Dedifferentiated amniotic fluid mesenchymal stem cell (primary cell): Measurements from ENCODE around the gene C22orf23.

Experiments used
- DNase-seq: peaks from one replicate; pipeline ENCODE4 v3.0.0-alpha.2; 2016; ENCODE audit errors: extremely low spot score

The C22orf23 gene

DNA sequence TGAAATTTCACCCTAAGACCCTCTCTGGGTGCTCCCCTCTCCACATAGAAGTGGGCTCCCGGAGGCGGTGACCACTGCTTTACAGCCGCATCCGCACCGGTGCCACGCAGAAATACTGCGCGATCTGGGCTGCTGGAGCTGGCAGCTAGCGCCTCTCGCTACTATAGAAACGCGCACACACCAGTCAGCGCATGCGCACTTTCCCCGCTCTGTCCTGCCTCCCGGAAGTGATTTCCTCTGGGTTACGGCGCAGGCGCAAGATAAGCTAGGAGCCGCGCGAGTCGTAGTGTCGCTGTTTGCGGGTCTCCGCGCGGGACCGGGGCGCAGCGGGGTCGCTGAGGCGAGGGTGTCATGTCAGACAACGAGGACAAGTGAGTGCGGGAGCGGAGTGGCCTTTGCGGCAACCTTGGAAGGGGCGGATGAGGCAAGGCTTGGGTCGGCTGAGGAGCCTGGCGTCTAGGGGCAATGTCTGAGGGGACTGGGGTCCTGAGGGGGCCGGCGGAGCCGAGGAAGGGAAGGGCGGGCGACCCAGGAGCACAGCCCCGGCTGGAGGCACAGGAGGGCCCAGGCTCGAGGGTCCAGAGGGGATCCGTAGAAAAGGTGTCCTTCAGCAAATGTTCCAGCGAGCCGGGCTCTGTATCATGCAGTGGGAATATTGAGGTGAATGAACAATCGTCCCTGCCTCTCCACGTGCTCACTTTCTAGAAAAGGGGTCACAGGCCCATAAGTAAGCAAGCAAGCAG, at the start of gene C22orf23, which contains the start of gene POLR2F:
C22orf23 (minus strand) TSS at position 165 of the 743 bp plus-strand sequence. CDS start 452 bp downstream, outside the sequence.
POLR2F (plus strand) TSS at position 263 of the 743 bp plus-strand sequence; CDS start at position 352, 89 bp downstream.
- DNase-seq = peak; percentile 96

DNA sequence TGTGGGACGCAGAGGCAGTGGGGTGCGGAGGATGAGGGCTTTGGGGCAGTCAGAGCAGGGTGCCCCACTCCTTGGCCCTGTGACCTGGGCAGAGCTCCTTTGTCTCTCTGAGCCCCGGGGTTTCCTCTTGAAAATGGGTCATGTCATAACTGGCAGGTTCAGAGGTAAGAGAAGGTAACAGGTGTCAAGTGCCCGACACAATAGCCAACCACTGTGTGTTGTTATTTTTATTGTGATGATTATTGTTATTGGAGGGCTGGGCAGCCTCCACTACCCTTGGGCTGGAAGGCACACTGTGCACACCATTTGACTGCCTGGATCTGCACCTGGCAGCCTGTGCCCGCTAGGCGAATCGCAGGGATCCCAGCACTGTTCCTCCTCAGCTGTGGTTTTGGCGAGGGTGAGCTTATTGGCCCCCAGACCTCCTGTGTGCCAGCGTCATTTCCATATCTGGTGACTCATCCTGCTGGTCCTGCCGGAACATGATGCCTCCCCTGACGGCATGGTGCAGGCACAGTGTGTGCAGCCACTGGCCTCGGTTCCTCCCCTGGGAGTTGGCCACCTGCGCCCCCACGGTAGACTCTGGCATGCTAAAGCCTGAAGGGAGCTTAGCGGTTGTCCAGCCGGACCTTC, 46.4 kb upstream of the C22orf23 start:
- no peak for DNase-seq

DNA sequence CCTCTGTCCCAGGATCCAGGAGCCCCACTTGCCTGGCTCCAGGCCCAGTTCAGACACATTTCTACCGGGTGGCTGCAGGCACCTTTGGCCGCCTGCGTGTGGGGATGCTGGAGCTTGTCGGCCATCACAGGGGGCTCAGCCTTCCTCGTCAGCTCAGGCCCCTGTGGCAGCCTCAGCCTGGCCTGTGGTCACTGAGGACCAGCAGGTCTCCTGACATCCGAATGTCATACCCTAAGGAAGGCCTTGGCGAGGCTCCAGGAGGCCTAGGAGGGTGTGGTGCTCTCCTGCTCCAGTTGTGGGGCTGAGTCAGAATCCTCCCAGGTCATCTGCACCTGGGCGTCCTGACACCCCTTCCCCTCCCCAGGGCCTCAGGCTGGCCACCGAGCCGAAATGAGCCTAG, 45.8 kb upstream of the C22orf23 start:
- no peak for DNase-seq

DNA sequence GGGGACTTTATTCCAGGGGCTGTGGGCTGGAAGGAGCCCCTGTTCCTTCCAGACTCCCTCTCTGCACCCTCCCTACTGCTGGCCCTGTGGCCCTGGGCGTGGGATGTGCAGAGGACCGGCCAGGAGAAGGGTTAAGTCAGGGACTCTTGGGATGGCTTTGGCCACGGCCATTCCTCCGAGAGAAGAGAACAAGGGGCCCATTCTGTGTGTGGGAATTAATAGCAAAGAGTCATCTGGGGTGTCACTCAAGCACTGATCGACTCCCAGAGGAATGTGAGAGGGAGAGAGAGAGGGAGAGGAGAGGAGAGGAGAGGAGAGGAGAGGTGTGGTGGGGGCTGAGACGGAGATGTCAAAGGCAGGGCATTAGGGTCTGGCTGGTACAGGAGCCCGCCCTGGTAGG, 45.1 kb upstream of the C22orf23 start:
- no peak for DNase-seq

DNA sequence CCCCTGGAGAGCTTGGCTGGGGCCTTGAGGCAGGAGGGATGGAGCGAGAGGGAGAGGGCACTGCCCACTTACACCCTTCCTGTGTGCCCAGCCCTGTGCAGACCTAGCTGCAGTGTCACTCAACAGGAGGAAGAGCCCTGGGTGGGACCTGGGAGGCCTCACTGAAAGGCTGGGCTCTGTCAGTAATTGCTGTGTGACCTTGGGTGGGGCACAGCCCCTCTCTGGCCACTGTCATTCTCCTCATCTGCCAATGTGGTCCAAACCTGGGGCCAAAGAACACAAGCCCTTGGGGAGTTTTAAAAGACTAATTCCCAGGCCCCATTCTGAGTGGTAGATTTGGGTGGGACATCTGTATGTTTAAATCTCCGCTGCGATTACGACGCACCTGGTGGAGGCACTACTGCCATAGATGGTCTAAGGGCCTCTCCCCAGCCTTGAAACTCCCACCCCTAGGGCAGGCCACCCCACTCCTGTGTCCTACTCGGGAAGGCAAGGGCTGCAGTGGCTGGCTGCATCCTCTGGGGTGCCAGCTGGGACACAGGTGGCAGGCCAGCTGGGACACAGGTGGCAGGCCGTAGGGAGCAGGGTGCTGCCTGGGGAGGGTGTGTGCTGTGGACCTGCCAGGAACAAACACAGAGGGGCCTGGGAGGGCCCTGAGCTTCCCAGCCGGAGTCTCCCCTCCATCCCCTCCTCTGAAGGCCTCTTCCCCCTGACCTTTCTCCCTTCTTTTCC, 43.3 kb upstream of the C22orf23 start:
- no peak for DNase-seq

DNA sequence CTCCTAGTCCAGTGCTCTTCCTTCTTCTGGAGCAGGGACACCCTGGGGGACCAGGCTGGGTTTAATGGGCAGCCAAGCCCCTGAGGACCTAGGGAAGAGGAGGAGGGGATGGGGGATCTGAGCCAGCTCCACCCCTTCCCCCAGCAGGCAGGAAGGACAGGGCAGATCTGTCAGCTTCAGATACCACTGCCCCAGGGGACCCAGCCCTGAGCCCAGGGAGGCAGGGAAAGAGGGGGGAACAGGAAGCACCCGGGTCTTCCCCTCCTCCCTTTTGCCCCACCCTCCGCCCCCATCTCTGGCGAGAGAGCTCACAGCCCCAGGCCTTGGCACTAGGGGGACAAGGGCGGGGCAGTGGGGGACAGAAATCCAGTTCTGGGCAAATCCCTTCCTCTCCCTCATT, 42.7 kb upstream of the C22orf23 start:
- no peak for DNase-seq

DNA sequence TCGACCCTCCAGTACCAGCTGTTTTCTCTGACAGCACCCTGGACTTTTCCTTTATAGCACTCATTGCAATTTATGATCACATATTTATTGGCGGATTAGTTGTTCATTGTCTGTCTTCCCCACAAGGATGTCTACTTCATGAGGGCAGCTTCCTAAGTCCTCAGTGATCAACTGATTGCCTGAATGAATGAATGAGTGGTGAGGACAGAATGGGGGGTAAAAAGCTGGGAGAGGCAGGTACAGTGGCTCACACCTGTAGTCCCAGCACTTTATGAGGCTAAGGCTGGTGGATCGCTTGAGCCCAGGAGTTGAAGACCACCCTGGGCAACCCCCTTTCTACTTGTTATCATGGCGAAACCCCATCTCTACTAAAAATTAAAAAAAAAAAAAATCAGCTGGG, 42.1 kb upstream of the C22orf23 start:
- no peak for DNase-seq

DNA sequence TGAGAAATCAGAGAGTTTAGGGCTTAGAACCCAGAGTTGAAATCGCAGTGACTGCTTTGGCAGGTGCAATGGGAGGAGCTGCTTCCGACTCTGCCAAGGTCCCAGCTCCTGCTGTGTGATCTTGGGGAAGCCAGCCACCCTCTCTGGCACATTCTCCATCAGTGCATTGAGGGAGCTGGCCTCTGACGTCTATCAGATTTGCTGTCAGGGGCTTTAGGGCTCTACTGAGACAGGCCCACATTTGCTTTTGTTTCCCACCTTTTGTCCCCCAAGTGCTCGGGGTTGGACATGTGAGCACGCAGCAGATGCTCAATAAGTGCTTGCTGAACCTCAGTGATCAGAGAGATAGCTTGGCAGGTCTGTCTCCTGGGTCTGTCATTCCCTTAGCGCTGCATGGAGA, 41.6 kb upstream of the C22orf23 start:
- no peak for DNase-seq

DNA sequence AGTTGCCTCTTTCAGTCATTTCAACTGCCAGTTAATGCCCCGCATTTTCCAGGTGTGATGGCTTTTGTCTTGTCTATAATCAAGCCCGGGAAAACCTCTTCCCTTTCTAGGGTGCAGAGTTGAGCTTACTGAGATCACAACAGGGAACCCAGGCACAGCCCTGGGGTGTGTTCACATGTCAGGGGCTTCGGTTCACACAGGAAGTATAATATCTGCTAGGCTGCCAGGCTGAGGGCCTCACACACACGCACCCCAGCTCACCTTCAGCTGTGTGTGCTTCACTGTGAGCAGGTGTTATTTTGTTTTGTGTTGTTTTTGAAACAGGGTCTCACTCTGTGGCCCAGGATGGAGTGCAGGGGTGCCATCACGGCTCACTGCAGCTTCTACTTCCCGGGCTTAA, 40.6 kb upstream of the C22orf23 start:
- no peak for DNase-seq

DNA sequence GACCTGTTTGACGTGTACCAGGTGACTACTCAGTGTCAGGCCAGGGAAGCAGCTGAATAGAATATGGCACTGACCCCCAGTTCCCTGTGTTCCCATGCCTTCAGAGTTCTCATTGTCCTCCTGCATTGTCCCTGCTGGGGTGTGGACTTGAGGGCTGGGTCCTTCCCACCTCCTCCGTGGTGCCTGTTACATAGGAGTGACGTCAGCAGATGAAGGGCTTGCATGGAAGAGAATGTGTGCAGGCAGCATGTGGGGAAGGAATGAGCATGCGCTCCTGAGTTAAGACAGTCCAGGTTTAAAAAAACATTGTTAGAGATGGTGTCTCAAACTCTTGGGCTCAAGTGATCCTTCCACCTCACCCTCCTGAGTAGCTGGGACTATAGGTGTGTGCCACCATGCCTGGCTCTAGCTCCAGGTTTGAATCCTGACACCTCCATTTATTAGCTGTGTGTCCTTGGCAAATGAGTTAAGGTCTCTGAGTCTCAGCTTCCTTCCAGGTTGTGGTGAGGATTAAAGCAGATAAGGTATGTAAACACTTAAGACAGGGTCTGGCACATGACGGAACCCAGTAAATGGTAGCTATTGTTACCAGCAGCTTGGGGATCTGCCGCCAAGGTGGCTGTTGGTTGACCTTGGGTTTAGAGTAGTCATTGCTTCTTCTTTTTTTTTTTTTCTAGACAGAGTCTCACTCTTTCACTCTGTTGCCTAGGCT, 38.5 kb upstream of the C22orf23 start:
- DNase-seq = no peak

DNA sequence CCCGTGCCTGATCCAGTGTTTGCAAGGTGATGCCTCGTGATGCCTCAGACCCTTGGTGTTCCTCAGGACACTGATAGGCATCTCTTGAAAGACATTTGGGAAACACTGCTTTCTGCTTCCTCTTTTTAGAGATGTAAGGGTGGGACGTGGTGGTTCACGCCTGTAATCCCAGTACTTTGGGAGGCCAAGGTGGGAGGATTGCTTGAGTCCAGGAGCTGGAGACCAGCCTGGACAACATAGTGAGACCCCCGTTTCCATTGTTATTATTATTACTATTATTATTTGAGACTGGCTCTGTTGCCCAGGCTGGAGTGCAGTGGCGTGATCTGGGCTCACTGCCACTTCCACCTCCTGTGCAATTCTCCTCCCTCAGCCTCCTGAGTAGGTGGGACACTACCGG, 37.5 kb upstream of the C22orf23 start:
- no peak for DNase-seq

DNA sequence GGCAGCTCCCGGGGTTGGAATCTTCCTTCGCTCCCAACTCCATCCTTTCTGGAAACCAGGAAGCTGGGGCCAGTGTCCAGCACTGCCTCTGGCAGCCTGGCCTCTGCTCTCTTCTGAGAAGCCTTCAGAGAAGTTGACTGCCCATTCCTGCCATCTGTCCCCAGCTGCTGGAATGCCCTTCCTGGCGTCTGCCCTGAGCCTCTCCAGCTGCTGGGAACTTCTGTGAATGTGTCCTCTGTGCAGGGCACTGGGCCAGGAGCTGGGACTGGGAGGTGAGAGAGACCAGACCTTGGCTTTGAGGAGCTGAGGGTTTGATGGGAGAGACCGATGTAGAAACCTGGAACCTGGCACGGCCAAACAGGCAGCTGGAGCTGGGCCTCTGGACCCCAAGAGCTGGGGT, 36.9 kb upstream of the C22orf23 start:
- no peak for DNase-seq

DNA sequence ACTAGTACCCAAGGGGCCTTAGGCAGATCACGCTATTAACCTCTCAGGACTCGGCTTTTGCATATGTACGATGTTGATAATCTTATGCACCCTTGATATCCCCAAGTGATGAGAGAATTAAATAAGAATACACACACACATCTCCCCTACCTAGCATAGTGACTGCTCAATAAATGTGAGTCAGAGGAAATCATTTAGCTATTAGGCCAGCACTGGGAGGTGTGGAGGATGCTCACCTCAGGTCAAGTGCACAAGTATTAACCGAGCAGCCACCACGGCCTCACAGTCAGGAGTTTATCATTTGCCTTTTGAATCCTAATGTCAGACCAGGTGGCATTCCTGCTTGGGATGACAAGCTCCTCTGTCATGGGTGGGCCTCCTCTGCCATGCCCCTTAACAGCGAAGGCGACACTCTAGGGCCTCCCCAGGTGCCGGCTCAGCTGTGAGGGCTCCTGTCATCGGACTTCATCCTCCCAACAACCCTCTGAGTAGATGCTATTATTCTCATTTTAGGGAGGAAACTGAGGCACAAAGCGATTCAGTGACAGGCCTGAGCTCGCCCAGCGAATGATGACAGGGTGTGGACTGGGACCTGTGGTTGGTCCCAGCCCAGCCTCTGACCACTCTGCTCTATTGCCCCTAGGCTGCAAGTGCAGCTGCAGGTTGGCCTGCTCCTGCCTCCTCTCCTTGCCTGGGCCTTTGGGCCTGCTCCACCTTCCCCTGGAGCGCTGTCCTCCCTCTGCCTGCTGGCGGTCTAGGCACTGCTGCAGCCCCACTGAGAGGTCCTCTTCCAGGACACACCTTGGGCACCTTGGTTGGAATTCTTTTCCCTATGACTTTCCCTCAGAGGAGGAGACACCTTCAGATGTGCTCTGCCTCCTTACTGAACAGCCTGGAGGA, 36.0 kb upstream of the C22orf23 start:
- DNase-seq = no peak

DNA sequence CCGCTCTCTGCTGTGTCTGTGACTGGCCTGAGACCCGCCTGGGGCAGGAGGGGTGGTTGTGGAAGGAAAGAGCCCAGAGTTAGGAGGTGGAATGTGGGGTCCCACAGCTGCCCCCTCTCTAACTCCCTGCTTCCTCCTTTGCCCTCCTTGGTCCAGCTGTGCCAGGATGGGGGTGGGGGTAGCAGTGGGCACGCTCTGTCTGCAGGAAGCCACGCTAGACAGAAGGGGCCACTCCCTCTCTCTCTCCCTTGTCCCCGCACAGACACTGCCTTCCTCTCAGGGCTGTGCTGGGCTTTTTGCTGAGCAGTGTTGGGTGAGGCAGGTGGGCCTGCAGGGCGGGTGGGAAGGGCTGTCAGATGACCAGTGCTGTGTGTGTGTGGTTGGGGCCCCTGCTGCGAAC, 33.0 kb upstream of the C22orf23 start:
- DNase-seq = no peak

DNA sequence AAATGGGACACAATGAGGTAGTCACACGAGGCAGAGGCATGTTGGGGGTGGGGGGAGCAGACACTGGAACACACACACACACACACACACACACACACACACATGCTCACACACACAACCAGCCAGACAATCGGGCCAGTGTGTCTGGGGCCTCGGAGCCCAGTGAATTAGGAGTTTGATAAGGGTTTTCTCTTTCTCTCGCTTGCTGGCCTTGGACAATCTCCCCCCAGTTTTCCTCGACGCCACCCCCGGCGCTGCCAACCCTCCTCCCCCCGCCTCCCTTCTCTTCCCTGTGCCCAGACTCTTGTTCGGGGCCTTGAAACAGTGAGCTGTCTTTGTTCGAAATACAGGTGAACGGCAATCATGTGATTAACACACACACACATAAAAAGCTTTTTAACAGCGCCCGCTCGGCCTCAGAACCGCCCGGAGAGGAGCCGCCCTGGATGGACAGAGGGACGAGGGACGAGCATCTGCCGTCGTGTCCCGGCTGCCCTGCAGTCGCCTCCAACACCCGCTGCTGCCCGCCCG, 32.4 kb upstream of the C22orf23 start:
- no peak for DNase-seq

DNA sequence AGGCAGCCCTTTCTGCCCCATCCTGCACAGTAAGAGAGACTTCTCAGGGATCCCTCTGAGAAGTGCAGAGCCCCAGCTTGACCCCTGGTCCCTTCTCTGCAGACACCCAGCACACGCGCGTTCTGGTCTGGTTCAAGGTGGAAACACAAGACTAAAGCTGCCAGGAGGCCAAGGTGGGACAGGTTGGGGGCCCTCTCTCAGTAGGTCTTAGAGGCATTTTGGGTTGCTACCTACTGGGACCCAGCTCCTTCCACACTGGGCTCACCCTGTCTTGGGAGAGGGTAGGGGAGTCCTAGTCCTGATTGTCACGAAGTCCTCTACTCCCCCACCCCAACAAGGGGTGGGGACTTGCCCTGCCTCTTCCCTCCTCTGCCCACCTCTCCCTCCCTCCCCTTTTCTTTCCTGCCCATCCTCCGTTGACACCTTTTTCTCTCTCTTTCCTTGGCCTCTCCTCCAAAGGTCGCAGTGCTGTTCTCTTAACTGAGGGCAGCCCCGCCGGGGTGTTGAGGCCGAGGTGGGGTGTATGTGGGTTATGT, 31.7 kb upstream of the C22orf23 start:
- no peak for DNase-seq

DNA sequence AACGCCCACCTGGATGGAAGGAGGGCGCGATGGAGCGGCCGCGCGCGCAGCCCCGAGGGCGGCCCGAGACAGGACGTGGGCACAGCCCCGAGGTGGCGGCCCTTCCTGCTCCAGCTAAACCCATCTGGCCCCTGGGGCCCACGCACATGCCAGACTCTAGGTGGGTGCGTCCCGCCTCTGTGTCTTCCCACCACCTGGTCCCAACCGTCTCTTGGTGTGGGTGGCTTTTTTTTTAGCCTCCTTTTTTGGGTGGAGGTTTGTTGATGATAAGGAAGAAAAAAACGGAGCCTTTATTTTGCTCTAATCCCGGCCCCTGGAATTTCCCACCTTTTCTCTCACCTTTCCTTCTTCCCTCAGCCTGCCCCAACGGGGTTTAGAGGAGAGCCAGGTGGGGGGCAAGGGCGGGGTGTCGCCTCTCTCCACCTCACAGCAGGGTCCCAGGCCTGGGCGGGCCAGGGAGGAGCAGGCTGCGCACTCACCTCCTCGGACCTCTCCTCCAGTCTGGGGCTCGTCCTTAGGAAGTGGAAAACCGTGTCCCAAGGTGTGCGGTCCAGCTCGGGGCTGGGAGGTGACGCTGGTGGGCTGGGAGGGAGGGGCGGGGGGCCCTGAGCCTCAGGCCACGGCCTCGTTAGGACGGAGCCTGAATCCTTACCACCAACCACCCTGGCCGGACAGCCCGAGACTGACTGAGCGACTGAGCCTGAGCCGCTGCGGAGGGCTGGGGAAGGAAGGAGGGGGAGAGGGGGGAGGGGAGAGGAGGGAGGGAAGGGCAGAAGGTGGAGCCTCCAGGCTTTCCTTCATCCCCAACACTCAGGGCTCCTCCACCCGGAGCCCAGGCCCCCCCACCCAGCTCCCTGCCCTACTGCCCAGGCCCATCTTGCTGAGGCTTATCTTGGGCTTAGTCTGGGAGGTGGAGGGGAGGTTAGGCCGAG, 30.7 kb upstream of the C22orf23 start, which contains the start of gene SOX10:
SOX10 (minus strand) TSS at position 696 of the 932 bp plus-strand sequence. CDS start 771 bp downstream, outside the sequence.
- DNase-seq = no peak

DNA sequence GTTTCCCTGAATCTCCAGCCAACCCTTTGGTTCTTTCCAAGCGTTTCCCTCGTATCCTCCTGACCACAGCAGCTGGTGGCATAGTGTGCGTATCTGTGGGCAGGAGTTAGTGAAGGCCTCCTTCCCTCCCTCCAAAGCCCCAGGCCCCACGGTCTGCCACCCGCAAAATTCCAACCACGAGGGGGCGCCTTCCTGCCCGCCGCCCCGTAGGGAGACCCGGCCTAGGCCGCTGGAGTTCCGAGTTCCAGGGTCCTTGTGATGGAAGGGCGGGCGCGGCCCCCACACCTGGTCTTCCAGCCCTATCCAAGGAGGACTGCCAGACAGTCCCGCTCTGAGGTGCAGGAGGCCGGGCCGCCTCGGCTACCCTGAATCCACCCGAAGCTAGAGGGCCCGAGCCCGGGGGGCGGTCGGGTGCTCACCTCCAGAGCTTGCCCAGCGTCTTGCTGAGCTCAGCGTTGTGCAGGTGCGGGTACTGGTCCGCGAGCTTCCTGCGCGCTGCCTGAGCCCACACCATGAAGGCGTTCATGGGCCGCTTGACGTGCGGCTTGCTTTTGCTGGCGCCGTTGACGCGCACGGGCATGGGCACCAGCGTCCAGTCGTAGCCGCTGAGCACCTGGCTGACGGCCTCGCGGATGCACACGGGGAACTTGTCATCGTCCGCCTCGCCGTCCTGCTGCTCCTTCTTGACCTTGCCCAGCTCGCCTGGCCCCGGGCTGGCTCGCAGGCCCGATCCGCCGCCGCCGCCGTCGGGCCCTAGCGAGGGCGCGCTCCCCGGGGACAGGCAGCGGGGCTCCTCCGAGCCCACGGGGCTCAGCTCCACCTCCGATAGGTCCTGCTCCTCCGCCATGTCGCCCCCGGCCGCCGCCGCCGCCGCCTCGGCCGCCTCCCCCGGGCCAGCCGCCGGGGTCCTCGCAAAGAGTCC, 29.8 kb upstream of the C22orf23 start:
- DNase-seq = no peak
